HUES6 (cell line): ENCODE measurements around the gene SEMA6C.
A peak's percentile ranks its signal among the peaks of the same experiment; 100 is the strongest.
"Not testable (repeated sequence)": the region's sequence is repeated elsewhere in the genome, so short reads cannot be mapped to it uniquely, and the experiment has no call there.

Experiments used
- H3K27ac ChIP-seq: 2 replicates; pipeline ENCODE4 v1.7.0; 2013; ENCODE audit warnings: low read depth, mild to moderate bottlenecking, low read length, inconsistent platforms
- H3K27me3 ChIP-seq: 2 replicates; pipeline ENCODE4 v1.6.1; 2013; ENCODE audit warnings: low read length; ENCODE audit not compliant: control insufficient read depth, insufficient read depth
- H3K36me3 ChIP-seq: 2 replicates; pipeline ENCODE4 v1.6.1; 2013; ENCODE audit warnings: low read length; ENCODE audit not compliant: control insufficient read depth, insufficient read depth
- H3K4me1 ChIP-seq: 2 replicates; pipeline ENCODE4 v1.6.1; 2013; ENCODE audit warnings: low read length; ENCODE audit not compliant: control insufficient read depth, insufficient read depth
- H3K4me3 ChIP-seq: 2 replicates; pipeline ENCODE4 v1.5.1; 2013; ENCODE audit warnings: low read depth, low read length
- H3K9ac ChIP-seq: one replicate; pipeline ENCODE4 v1.6.1; 2013; ENCODE audit warnings: mild to moderate bottlenecking, low read length
- H3K9me3 ChIP-seq: 2 replicates; pipeline ENCODE4 v1.6.1; 2013; ENCODE audit warnings: low read depth, low read length; ENCODE audit not compliant: control insufficient read depth, insufficient read depth

Gene SEMA6C, protein sequence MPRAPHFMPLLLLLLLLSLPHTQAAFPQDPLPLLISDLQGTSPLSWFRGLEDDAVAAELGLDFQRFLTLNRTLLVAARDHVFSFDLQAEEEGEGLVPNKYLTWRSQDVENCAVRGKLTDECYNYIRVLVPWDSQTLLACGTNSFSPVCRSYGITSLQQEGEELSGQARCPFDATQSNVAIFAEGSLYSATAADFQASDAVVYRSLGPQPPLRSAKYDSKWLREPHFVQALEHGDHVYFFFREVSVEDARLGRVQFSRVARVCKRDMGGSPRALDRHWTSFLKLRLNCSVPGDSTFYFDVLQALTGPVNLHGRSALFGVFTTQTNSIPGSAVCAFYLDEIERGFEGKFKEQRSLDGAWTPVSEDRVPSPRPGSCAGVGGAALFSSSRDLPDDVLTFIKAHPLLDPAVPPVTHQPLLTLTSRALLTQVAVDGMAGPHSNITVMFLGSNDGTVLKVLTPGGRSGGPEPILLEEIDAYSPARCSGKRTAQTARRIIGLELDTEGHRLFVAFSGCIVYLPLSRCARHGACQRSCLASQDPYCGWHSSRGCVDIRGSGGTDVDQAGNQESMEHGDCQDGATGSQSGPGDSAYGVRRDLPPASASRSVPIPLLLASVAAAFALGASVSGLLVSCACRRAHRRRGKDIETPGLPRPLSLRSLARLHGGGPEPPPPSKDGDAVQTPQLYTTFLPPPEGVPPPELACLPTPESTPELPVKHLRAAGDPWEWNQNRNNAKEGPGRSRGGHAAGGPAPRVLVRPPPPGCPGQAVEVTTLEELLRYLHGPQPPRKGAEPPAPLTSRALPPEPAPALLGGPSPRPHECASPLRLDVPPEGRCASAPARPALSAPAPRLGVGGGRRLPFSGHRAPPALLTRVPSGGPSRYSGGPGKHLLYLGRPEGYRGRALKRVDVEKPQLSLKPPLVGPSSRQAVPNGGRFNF

DNA sequence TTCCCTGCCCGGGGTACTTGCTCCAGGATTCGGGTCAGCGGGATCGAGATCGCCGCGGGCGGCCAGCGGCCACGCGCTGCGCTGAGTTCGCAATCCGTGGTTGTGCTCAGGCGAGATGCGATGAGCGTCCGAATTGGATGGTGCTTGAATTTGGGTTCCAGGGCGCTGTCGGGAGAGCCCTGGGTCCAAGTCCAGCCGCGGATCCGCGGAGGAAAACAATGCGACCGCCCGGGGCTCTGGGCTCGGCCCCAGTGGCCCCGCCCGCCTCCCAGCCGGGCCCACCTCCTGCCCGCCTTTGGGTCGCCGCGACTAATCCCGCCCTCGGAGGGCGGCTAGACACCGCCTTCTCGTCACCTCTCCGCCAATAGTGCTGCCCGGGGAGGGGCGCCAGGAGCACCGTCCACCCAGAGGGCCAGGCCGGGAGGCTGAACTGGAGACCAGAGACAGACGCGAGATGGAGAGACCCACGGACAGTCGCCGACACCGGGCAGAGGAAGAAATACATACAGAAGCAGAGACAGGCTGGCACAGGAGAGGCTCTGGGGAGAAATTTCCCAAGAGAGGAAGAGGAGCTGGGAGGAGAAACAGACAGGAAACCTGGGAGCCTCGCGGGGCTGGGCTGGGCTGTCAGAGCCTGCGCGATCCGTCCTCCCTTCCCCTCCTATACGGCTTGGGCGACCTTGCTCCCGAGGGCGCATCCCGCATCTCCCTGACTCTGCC lies at the start of gene SEMA6C:
TSS of gene SEMA6C (minus strand) at position 220 of the 720 bp plus-strand sequence. CDS start 4,010 bp downstream, outside the sequence.
- Histone ChIP-seq H3K9ac (peak within 1 kb of the TSS; percentile 73), H3K36me3 (no peaks in the 10 kb centered on the region), H3K4me1 (peaks cover 38% of the 10 kb centered on the region), H3K27me3 (peaks cover 25% of the 10 kb centered on the region), H3K4me3 (peak within 1 kb of the TSS; percentile 73), H3K27ac (no peak within 1 kb of the TSS), H3K9me3 (no peaks in the 10 kb centered on the region)

DNA sequence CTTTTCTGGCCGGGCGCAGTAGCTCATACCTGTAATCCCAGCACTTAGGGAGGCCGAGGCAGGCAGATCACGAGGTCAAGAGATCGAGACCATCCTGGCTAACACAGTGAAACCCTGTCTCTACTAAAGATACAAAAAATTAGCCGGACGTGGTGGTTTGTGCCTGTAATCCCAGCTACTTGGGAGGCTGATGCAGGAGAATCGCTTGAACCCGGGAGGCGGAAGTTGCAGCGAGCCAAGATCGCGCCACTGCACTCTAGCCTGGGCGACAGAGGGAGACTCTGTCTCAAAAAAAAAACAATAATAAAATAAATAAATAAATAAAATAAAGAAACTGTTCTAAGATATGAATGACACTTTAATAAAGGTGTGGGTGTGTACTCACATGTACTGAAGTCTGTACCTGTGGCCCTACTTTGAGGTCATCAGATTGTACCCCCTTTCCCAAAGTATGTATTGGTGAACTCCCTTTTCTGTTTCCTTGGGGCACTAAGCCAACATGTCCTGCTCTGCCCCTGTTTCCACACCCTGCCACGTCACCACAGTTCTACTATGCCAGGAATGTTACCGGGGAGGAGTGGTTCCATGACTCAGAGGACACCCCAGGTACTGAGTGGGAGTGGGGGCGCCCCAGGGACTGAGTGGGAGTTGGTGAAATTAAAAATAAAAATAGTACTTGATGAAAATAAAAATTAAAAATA lies 48.6 kb upstream of the SEMA6C start:
- H3K9me3 ChIP-seq, H3K27ac ChIP-seq, H3K9ac ChIP-seq, H3K36me3 ChIP-seq, H3K4me1 ChIP-seq, H3K27me3 ChIP-seq, H3K4me3 ChIP-seq: not testable (repeated sequence)

DNA sequence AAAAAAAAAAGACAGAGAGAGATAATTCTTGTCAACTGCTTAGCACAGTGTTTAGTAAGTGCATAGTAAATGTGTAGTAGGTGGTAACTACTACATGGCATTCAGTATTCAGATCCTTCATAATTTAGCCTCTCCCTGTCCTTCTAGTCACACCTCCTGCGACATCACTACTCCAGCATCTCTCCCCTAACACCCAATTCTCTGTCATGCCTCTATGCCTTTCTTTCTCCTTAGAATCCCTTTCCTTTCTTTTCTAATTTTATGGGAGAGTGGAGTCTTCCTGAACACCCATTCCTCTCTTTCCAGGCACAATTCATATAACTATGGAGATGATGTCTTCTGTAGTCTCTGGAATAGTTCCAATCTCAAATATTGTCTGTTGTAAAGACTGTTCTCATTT lies 47.4 kb upstream of the SEMA6C start:
- Histone ChIP-seq H3K27me3 (no peaks in the 10 kb centered on the region), H3K9me3 (no peaks in the 10 kb centered on the region), H3K27ac (no peak overlapping the region), H3K4me1 (peaks cover 5% of the 10 kb centered on the region), H3K36me3 (no peaks in the 10 kb centered on the region), H3K4me3 (no peak overlapping the region), H3K9ac (no peak overlapping the region)

DNA sequence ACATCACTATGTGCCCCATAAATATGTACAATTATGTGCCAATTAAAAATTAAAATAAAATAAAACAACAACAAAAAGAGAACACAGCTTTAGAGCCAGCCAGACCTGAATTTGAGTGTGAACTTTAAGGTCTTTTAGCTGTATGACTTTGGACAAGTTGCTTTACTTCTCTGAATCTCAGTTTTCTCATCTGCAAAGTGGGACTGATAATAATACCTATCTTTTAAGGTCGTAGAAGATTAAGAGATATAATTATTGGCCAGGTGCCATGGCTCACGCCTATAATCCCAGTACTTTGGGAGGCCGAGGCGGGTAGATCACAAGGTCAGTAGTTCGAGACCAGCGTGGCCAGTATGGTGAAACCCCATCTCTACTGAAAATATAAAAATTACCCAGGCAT lies 46.9 kb upstream of the SEMA6C start:
- Histone ChIP-seq H3K27ac (no peak overlapping the region), H3K9me3 (no peaks in the 10 kb centered on the region), H3K4me3 (no peak overlapping the region), H3K9ac (no peak overlapping the region), H3K36me3 (no peaks in the 10 kb centered on the region), H3K27me3 (no peaks in the 10 kb centered on the region), H3K4me1 (peaks cover 5% of the 10 kb centered on the region)

DNA sequence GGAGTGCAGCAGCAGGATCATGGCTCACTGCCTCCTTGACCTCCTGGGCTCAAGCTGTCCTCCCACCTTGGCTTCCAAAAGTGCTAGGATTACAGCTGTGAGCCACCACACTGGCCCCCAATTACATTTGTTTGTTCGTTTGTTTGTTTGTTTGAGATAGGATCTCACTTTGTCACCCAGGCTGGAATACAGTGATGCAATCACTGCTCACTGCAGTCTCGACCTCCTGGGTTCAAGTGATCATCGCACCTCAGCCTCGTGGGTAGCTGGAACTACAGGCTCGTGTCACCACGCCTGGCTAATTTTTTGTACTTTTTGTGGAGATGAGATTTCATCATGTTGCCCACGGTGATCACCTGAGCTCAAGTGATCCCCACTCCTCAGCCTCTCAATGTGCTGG lies 45.6 kb upstream of the SEMA6C start:
- no peaks in the 10 kb centered on the region for H3K9me3 ChIP-seq
- H3K36me3 ChIP-seq = 0 out of 2 replicates have a peak, but pooled peaks cover 4% of the 10 kb centered on the region

DNA sequence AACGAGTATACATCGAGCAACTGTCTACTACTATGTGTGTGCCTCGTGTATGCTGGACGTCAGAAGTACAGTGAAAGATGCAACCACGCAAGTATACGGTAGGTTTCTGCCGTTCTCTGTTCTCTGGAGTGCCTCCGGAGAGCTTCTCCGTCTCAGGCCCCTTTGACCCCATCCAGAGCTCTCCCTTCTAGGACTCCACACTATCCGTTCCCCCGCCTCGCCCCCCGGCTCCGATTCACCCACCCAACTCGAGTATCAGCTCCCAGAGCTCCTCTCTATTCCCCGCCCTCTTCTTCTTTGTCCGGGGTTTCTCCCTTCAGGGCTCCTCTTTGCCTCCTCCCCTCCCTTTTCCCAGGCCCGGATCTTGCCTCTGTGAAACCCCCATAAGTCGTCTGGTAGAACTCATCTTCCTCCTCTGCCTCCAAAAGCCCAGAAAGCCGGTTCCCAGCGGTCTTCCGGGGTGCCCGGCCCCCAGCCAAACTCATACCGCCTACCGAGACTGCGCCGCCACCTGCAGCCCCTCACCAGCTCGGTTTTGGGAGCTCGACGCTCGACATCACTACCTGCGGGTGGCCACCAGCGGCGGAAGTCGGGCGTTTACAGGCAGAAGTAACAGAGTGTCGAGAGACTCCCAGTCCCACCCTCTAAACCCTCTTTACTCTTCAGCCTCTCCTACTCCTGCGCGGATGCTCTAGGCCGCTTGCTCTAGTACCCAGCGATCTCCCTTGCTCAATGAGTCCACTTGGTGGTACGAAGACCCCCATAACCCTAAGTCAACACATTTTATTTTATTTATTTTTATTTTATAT lies 43.4 kb upstream of the SEMA6C start, which contains the start of gene VPS72:
TSS of gene VPS72 (minus strand) at position 561 of the 809 bp plus-strand sequence. CDS start at position 485, 76 bp downstream.
- Histone ChIP-seq H3K4me3 (peak within 1 kb of the TSS; percentile 96), H3K9me3 (no peaks in the 10 kb centered on the region), H3K27ac (peak within 1 kb of the TSS; percentile 51; the same call in 1 of the 2 replicates), H3K27me3 (no peaks in the 10 kb centered on the region), H3K36me3 (peaks cover 16% of the 10 kb centered on the region), H3K9ac (peak within 1 kb of the TSS; percentile 81), H3K4me1 (no peaks in the 10 kb centered on the region)

More for the DNA sequence above, 45.6 kb upstream of the SEMA6C start:
- H3K4me1 ChIP-seq = no peaks in the 10 kb centered on the region; the same call in 1 of the 2 replicates
- no peaks in the 10 kb centered on the region for H3K27me3 ChIP-seq
- H3K27ac ChIP-seq = no peak overlapping the region
- H3K9ac ChIP-seq = no peak overlapping the region
- no peak overlapping the region for H3K4me3 ChIP-seq

DNA sequence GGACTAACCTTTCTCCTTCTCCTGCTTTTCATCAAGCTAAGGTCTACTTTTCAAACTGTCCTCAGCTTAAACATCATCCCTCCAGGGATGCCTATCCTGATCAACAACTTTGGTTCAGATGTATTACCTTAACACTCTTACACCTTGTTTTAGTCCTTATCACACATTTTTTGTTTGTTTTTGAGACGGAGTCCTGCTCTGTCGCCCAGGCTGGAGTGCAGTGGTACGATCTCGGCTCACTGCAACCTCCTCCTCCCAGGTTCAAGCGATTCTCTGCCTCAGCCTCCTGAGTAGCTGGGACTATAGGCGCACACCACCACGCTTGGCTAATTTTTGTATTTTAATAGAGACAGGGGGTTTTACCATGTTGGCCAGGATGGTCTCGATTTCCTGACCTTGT lies 42.2 kb upstream of the SEMA6C start:
- H3K27ac ChIP-seq, H3K4me1 ChIP-seq, H3K9me3 ChIP-seq, H3K27me3 ChIP-seq: not testable (repeated sequence)
- Histone ChIP-seq H3K9ac (peak overlapping the region; percentile 81), H3K4me3 (peak overlapping the region; percentile 96), H3K36me3 (peaks cover 28% of the 10 kb centered on the region)

DNA sequence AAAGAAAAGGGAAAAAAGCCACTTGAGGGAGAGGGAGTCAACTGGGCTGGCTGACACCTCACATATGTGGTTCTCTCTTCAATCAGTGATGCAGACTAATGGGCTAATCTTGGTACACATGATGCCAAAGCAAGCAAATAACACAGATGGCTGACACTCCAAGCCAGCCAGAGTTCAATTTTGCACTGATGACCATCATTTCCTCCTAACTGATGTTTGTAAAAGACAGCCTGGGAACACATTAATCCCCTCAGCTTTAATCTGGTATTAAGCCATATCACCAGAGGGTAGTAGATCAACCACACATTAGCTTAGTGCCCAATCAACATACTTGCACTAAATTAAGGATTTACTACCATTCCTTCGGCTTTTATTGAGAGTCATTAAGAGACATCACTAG lies 40.8 kb upstream of the SEMA6C start:
- Histone ChIP-seq H3K9ac (no peak overlapping the region), H3K27ac (no peak overlapping the region), H3K27me3 (no peaks in the 10 kb centered on the region), H3K9me3 (no peaks in the 10 kb centered on the region), H3K4me3 (no peak overlapping the region), H3K36me3 (peaks cover 41% of the 10 kb centered on the region), H3K4me1 (no peaks in the 10 kb centered on the region)

DNA sequence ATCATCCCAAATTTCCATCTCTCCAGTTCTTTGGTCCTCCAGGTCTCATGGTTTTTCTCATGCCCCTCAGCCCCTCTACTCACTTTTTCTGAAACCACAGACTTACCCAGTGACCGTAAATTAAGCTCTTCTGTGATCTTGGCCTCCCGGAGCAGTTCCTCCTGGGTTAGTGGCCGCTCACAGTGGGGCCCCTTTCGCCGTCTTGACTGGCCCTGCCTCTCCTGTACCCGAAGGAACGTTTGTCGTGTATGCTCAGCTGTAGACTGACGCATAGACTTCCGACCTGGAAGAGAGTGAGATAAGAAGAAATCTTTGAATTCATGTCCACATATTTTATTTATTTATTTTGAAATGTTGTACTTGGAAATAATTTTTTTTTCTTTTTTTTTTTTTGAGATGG lies 37.8 kb upstream of the SEMA6C start:
- Histone ChIP-seq H3K9ac (no peak overlapping the region), H3K4me1 (no peaks in the 10 kb centered on the region), H3K27me3 (no peaks in the 10 kb centered on the region), H3K4me3 (no peak overlapping the region), H3K36me3 (peaks cover 70% of the 10 kb centered on the region), H3K27ac (no peak overlapping the region), H3K9me3 (no peaks in the 10 kb centered on the region)
